Lung (tissue), 12 donors: ENCODE measurements around the gene FHIP1B. TPM values are rescaled to one million over a fixed set of nuclear protein-coding genes. Genes with fewer than 3 reads are reported as not detected.

Experiments
- ATAC-seq: fragments of 200-7000 bp; cut with Tn5 transposase; one replicate; pipeline ENCODE4 v1.9.1; 2020; ENCODE audit warnings: moderate number of reproducible peaks; ENCODE audit not compliant: insufficient read depth, low FRiP score
- DNase-seq, 3 donors: peaks; one replicate each; pipeline ENCODE4 v3.0.0-alpha.2; 2013 to 2017
- H3K27ac ChIP-seq, 2 donors: one replicate each; pipeline ENCODE4 v1.5.1; 2013; ENCODE audit warnings: mild to moderate bottlenecking in 2 of 2, moderate library complexity in 2 of 2, control low read depth in 1 of 2, inconsistent platforms in 1 of 2, low read depth in 1 of 2, low read length in 1 of 2
- H3K27me3 ChIP-seq, 3 donors: one replicate each; pipeline ENCODE4 v1.5.1; 2013; ENCODE audit warnings: low read length in 2 of 3; ENCODE audit not compliant: control insufficient read depth in 3 of 3, insufficient read depth in 3 of 3
- H3K36me3 ChIP-seq, 4 donors: one replicate each; pipeline ENCODE4 v1.5.1; 2013; ENCODE audit warnings: low read length in 4 of 4, mild to moderate bottlenecking in 1 of 4, moderate library complexity in 1 of 4; ENCODE audit not compliant: control insufficient read depth in 4 of 4, insufficient read depth in 4 of 4
- H3K4me1 ChIP-seq, 5 donors: one replicate each; pipeline ENCODE4 v1.5.1; 2013; ENCODE audit warnings: low read length in 5 of 5, mild to moderate bottlenecking in 2 of 5, moderate library complexity in 1 of 5; ENCODE audit not compliant: control insufficient read depth in 5 of 5, insufficient read depth in 5 of 5
- H3K4me3 ChIP-seq: one replicate; pipeline ENCODE4 v1.5.1; 2013; ENCODE audit warnings: mild to moderate bottlenecking, control low read depth, moderate library complexity
- H3K9ac ChIP-seq, 2 donors: one replicate each; pipeline ENCODE4 v1.5.1; 2013; ENCODE audit warnings: low read length in 2 of 2, control low read depth in 1 of 2; ENCODE audit not compliant: insufficient read depth in 1 of 2
- H3K9me3 ChIP-seq, 4 donors: one replicate each; pipeline ENCODE4 v1.5.1; 2013; ENCODE audit warnings: low read length in 3 of 4, mild to moderate bottlenecking in 1 of 4, moderate library complexity in 1 of 4; ENCODE audit not compliant: control insufficient read depth in 4 of 4, insufficient read depth in 3 of 4
- WGBS, 2 donors: extraction: QIAGEN DNeasy Blood & Tissue Kit; methylation state at CpG; one replicate each; pipeline ENCODE4 v1.1.7; 2013; 5-methylcytosine and 5-hydroxymethylcytosine counted together
- polyA plus RNA-seq, 2 donors: library from polyadenylated mRNA; stranded (reverse); fragments of 200-250 nt; gene quantifications; one replicate each; pipeline ENCODE4 v1.2.1, GENCODE V29; 2013
- total RNA-seq, 2 donors: library from RNA; depleted of rRNA in 1 of 2; stranded (reverse); fragments of >200 nt in 1 of 2; gene quantifications; one replicate each; pipeline ENCODE4 v1.2.1, GENCODE V29; 2014 to 2021
- TF ChIP-seq, protein P1 (sequence below): IDR thresholded peaks from 2 replicates; pipeline ENCODE4 v1.5.1; 2012; ENCODE audit warnings: mild to moderate bottlenecking; ENCODE audit errors: control extremely low read depth, extremely low read depth
- donor health status: control.
- donor health status: control.
- donor health status: Bipolar disorder and iron deficiency.
- donor health status: healthy.
- donor health status: DM: yes; HTN: yes; CAD: no.

FHIP1B gene
- total and polyA plus RNA-seq, 4 donors, result 40.9 to 43.4 (median 41.8) TPM

DNA sequence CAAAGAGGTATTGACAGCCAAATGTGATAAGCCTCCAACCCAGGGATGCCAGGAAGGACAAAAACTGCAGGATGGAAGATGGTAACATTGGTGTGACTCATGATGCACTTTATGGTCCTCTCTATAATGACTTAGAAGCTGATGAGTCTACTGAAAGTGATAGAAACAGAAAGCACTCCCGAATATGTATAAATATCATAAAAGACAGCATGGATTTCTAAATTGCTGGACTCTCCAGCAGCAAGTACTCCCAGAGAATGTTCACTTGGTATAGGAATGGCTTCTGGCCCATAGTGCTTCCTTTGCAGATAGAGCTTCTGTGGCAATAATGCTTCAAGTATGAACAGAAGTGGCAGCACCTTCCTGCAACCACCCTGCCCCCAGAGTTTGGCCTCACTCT is 64.2 kb downstream of the FHIP1B start, which contains the start of gene OR52B2:
OR52B2 (minus strand) TSS at position 101 of the 400 bp plus-strand sequence; CDS start at position 101, 0 bp downstream.
- ATAC-seq (no peak), DNase-seq (no peak)
- TF ChIP-seq, protein P1, sequence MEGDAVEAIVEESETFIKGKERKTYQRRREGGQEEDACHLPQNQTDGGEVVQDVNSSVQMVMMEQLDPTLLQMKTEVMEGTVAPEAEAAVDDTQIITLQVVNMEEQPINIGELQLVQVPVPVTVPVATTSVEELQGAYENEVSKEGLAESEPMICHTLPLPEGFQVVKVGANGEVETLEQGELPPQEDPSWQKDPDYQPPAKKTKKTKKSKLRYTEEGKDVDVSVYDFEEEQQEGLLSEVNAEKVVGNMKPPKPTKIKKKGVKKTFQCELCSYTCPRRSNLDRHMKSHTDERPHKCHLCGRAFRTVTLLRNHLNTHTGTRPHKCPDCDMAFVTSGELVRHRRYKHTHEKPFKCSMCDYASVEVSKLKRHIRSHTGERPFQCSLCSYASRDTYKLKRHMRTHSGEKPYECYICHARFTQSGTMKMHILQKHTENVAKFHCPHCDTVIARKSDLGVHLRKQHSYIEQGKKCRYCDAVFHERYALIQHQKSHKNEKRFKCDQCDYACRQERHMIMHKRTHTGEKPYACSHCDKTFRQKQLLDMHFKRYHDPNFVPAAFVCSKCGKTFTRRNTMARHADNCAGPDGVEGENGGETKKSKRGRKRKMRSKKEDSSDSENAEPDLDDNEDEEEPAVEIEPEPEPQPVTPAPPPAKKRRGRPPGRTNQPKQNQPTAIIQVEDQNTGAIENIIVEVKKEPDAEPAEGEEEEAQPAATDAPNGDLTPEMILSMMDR, result no peak
- Histone ChIP-seq H3K27me3 (no peaks in the 10 kb centered on the region), H3K27ac (no peak within 1 kb of the TSS), H3K36me3 (no peaks in the 10 kb centered on the region), H3K9ac (no peak within 1 kb of the TSS), H3K9me3 (peaks cover 0 to 4% (median under 1%) of the 10 kb centered on the region in 4 donors), H3K4me3 (no peak within 1 kb of the TSS), H3K4me1 (peaks cover 0 to 2% (median 0%) of the 10 kb centered on the region in 5 donors)
- WGBS, 2 donors, result 94 to 100% methylated on average over 1 of the region's 1 CpG

Other genes starting within 250 kb of the FHIP1B start
- under 1 TPM; 0.18 to 0.23 TPM for gene OR52L1, start 247.7 kb downstream of the FHIP1B start, total RNA-seq
- not detected for gene OR52L1, start 247.7 kb downstream of the FHIP1B start, polyA plus RNA-seq
- gene OR56A4, start 227.7 kb downstream of the FHIP1B start, total RNA-seq, result under 1 TPM in 1 of 2 donors, not detected in 1; 0.06 TPM
- gene OR56A4, start 227.7 kb downstream of the FHIP1B start, polyA plus RNA-seq, result not detected
- under 1 TPM in 1 of 2 donors, not detected in 1; 0.09 TPM for gene OR56A1, start 203.9 kb downstream of the FHIP1B start, total RNA-seq
- not detected for gene OR56A1, start 203.9 kb downstream of the FHIP1B start, polyA plus RNA-seq
- not detected for gene OR56B4, start 127.0 kb downstream of the FHIP1B start, total RNA-seq
- gene OR56B4, start 127.0 kb downstream of the FHIP1B start, polyA plus RNA-seq, result not detected
- not detected for gene OR52B2, start 64.3 kb downstream of the FHIP1B start, total RNA-seq
- gene OR52B2, start 64.3 kb downstream of the FHIP1B start, polyA plus RNA-seq, result not detected
- not detected for gene OR52W1, start 35.4 kb downstream of the FHIP1B start, total RNA-seq
- gene OR52W1, start 35.4 kb downstream of the FHIP1B start, polyA plus RNA-seq, result not detected
- gene C11orf42, start 29.1 kb downstream of the FHIP1B start, total RNA-seq, result not detected
- not detected for gene C11orf42, start 29.1 kb downstream of the FHIP1B start, polyA plus RNA-seq
- 10 to 100 TPM in 1 of 2 donors, 1 to 10 TPM in 1; 5.6 to 12.0 TPM for gene CNGA4, start 4.5 kb upstream of the FHIP1B start, total RNA-seq
- 1 to 10 TPM in 1 of 2 donors, under 1 TPM in 1; 0.85 to 3.5 TPM for gene CNGA4, start 4.5 kb upstream of the FHIP1B start, polyA plus RNA-seq
- gene CCKBR, start 25.2 kb upstream of the FHIP1B start, total RNA-seq, result not detected
- not detected for gene CCKBR, start 25.2 kb upstream of the FHIP1B start, polyA plus RNA-seq
- gene CAVIN3, start 85.9 kb upstream of the FHIP1B start, total RNA-seq, result 100 to 1,000 TPM in 1 of 2 donors, 10 to 100 TPM in 1; 23.2 to 122 TPM
- 100 to 1,000 TPM in 1 of 2 donors, 10 to 100 TPM in 1; 59.1 to 114 TPM for gene CAVIN3, start 85.9 kb upstream of the FHIP1B start, polyA plus RNA-seq
- 10 to 100 TPM; 19.3 to 69.5 TPM for gene SMPD1, start 155.8 kb upstream of the FHIP1B start, total RNA-seq
- 10 to 100 TPM; 31.8 to 34.0 TPM for gene SMPD1, start 155.8 kb upstream of the FHIP1B start, polyA plus RNA-seq
- gene APBB1, start 184.5 kb upstream of the FHIP1B start, total RNA-seq, result 10 to 100 TPM; 38.9 to 42.0 TPM
- 10 to 100 TPM; 18.8 to 22.3 TPM for gene APBB1, start 184.5 kb upstream of the FHIP1B start, polyA plus RNA-seq
- gene HPX, start 206.4 kb upstream of the FHIP1B start, total RNA-seq, result 1 to 10 TPM; 2.3 to 3.5 TPM
- gene HPX, start 206.4 kb upstream of the FHIP1B start, polyA plus RNA-seq, result 1 to 10 TPM in 1 of 2 donors, under 1 TPM in 1; 0.46 to 1.3 TPM
- 10 to 100 TPM; 28.4 to 29.0 TPM for gene TRIM3, start 239.3 kb upstream of the FHIP1B start, total RNA-seq
- 10 to 100 TPM; 15.7 to 16.4 TPM for gene TRIM3, start 239.3 kb upstream of the FHIP1B start, polyA plus RNA-seq
- gene ARFIP2, start 246.7 kb upstream of the FHIP1B start, total RNA-seq, result 10 to 100 TPM; 34.0 to 53.7 TPM
- gene ARFIP2, start 246.7 kb upstream of the FHIP1B start, polyA plus RNA-seq, result 10 to 100 TPM; 41.9 to 51.1 TPM
- gene TIMM10B, start 246.9 kb upstream of the FHIP1B start, total RNA-seq, result 10 to 100 TPM; 31.5 to 43.4 TPM
- gene TIMM10B, start 246.9 kb upstream of the FHIP1B start, polyA plus RNA-seq, result 10 to 100 TPM; 20.5 to 32.6 TPM